ENCODE results near the gene SMARCC2. TPM values are rescaled to one million over a fixed set of nuclear protein-coding genes. Genes with fewer than 3 reads are reported as not detected.
A peak's percentile ranks its signal among the peaks of the same experiment; 100 is the strongest.

SMARCC2 gene
- total RNA-seq, 1 experiment from 2014 or later = 150 TPM

- intact Hi-C loops (cut with micrococcal nuclease; ENCODE audit: unreplicated experiment) = no loop called here
- Mint-ChIP-seq H3K4me3 (ENCODE audit: low read depth, unreplicated experiment) (peak overlapping the region; percentile 98), H3K27me3 (ENCODE audit: unreplicated experiment) (no peaks in the 10 kb centered on the region), H3K36me3 (ENCODE audit: insufficient read depth, unreplicated experiment) (peaks cover 93% of the 10 kb centered on the region), H3K4me1 (ENCODE audit: low read depth, unreplicated experiment) (peaks cover 32% of the 10 kb centered on the region), H3K27ac (ENCODE audit: unreplicated experiment) (peak overlapping the region; percentile 100), H3K9me3 (ENCODE audit: low read depth, unreplicated experiment) (no peaks in the 10 kb centered on the region)
- DNase-seq = no peak
- no peak for TF ChIP-seq CTCF (IDR thresholded peaks at IDR 0.05; ENCODE audit: unreplicated experiment)
- BruUV-seq (replicated peaks) = no TSS peak
- CTCF ChIA-PET = no interaction called here
Observed at GRCh38 chr12:56160894-56161689, 28.2 kb downstream of the SMARCC2 start.

- no peak for TF ChIP-seq CTCF (IDR thresholded peaks at IDR 0.05; ENCODE audit: unreplicated experiment)
- H3K27me3 Mint-ChIP-seq (ENCODE audit: unreplicated experiment) = no peaks in the 10 kb centered on the region
- peaks cover 32% of the 10 kb centered on the region for H3K4me1 Mint-ChIP-seq (ENCODE audit: low read depth, unreplicated experiment)
- peaks cover 92% of the 10 kb centered on the region for H3K36me3 Mint-ChIP-seq (ENCODE audit: insufficient read depth, unreplicated experiment)
- H3K4me3 Mint-ChIP-seq (ENCODE audit: low read depth, unreplicated experiment) = peak overlapping the region; percentile 98
- no peaks in the 10 kb centered on the region for H3K9me3 Mint-ChIP-seq (ENCODE audit: low read depth, unreplicated experiment)
- intact Hi-C loops (cut with micrococcal nuclease; ENCODE audit: unreplicated experiment) = no loop called here
- DNase-seq = no peak
- peak overlapping the region; percentile 100 for H3K27ac Mint-ChIP-seq (ENCODE audit: unreplicated experiment)
- BruUV-seq (replicated peaks) = no TSS peak
- CTCF ChIA-PET = no interaction called here
Observed at GRCh38 chr12:56160193-56160763, 29.0 kb downstream of the SMARCC2 start.

- CTCF ChIA-PET = interaction anchor here (0.6 to 1.5 kb wide), 2 partner anchors 30 to 42 kb away, joined by 3 to 11 read pairs; partner anchors contain the start of genes SMARCC2 and ZC3H10
- Mint-ChIP-seq H3K27me3 (ENCODE audit: unreplicated experiment) (no peaks in the 10 kb centered on the region), H3K36me3 (ENCODE audit: insufficient read depth, unreplicated experiment) (peaks cover 86% of the 10 kb centered on the region), H3K4me3 (ENCODE audit: low read depth, unreplicated experiment) (peak overlapping the region; percentile 98), H3K9me3 (ENCODE audit: low read depth, unreplicated experiment) (no peaks in the 10 kb centered on the region), H3K4me1 (ENCODE audit: low read depth, unreplicated experiment) (peaks cover 32% of the 10 kb centered on the region), H3K27ac (ENCODE audit: unreplicated experiment) (peak overlapping the region; percentile 100)
- DNase-seq = no peak
- TSS peak; percentile 62 for BruUV-seq (replicated peaks)
- no peak for TF ChIP-seq CTCF (IDR thresholded peaks at IDR 0.05; ENCODE audit: unreplicated experiment)
- intact Hi-C loops (cut with micrococcal nuclease; ENCODE audit: unreplicated experiment) = loop anchor here (2.0 to 5.0 kb wide), 2 partner anchors 33 to 42 kb away; partner anchors contain the start of genes RPL41 and ZC3H10
Observed at GRCh38 chr12:56159482-56160192, 29.6 kb downstream of the SMARCC2 start.

- Mint-ChIP-seq H3K27me3 (ENCODE audit: unreplicated experiment) (no peaks in the 10 kb centered on the region), H3K27ac (ENCODE audit: unreplicated experiment) (peak overlapping the region; percentile 100), H3K36me3 (ENCODE audit: insufficient read depth, unreplicated experiment) (peaks cover 80% of the 10 kb centered on the region), H3K9me3 (ENCODE audit: low read depth, unreplicated experiment) (no peaks in the 10 kb centered on the region), H3K4me1 (ENCODE audit: low read depth, unreplicated experiment) (peaks cover 32% of the 10 kb centered on the region), H3K4me3 (ENCODE audit: low read depth, unreplicated experiment) (peak overlapping the region; percentile 98)
- intact Hi-C loops (cut with micrococcal nuclease; ENCODE audit: unreplicated experiment) = loop anchor here (2.0 to 5.0 kb wide), 2 partner anchors 32 to 42 kb away; partner anchors contain the start of genes RPL41 and ZC3H10
- CTCF ChIA-PET = interaction anchor here (0.6 to 1.6 kb wide), 6 partner anchors 9 to 41 kb away, joined by 3 to 11 read pairs (median 4); partner anchors contain the start of genes ESYT1, SMARCC2 and ZC3H10
- BruUV-seq (replicated peaks) = no TSS peak
- no peak for TF ChIP-seq CTCF (IDR thresholded peaks at IDR 0.05; ENCODE audit: unreplicated experiment)
- DNase-seq = peak; percentile 67
Observed at GRCh38 chr12:56158926-56159461, 30.3 kb downstream of the SMARCC2 start.
